GM20000 (cell line): ENCODE measurements around the gene TYK2.

ENCODE experiments used
- DNase-seq: peaks from one replicate; pipeline ENCODE4 v3.0.0; 2012; ENCODE audit warnings: low spot score
- TF ChIP-seq, protein P1 (sequence below): IDR thresholded peaks from 2 replicates; pipeline ENCODE4 v1.5.1; 2012; ENCODE audit warnings: mild to moderate bottlenecking, control low read depth; ENCODE audit errors: extremely low read depth, missing control alignments

TYK2 gene

DNA sequence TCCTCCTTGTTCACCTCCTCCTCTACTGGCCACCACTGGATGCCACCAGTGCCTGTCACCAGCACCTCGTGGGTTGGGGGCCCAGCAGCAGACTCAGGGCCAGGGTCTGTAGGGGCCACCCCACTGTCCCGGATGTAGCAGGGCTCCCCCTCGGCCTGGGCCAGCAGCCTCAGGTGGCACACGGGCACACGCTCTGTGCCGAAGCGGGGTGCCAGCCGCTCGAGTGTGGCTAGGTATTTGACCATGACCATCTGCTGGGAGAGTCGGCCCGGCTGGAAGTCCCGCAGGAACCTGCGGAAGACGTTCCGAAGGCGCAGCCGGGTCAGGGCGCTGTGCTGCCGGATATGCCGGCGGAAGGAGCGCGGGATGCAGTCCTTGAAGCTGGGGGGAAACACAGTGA lies 14.9 kb downstream of the TYK2 start:
- TF ChIP-seq, protein P1, sequence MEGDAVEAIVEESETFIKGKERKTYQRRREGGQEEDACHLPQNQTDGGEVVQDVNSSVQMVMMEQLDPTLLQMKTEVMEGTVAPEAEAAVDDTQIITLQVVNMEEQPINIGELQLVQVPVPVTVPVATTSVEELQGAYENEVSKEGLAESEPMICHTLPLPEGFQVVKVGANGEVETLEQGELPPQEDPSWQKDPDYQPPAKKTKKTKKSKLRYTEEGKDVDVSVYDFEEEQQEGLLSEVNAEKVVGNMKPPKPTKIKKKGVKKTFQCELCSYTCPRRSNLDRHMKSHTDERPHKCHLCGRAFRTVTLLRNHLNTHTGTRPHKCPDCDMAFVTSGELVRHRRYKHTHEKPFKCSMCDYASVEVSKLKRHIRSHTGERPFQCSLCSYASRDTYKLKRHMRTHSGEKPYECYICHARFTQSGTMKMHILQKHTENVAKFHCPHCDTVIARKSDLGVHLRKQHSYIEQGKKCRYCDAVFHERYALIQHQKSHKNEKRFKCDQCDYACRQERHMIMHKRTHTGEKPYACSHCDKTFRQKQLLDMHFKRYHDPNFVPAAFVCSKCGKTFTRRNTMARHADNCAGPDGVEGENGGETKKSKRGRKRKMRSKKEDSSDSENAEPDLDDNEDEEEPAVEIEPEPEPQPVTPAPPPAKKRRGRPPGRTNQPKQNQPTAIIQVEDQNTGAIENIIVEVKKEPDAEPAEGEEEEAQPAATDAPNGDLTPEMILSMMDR = no peak
- DNase-seq = no peak

- DNase-seq = no peak
- TF ChIP-seq, protein P1 = no peak
These were observed 15.7 kb downstream of the TYK2 start for GRCh38 chr19:10364644-10365043.

DNA sequence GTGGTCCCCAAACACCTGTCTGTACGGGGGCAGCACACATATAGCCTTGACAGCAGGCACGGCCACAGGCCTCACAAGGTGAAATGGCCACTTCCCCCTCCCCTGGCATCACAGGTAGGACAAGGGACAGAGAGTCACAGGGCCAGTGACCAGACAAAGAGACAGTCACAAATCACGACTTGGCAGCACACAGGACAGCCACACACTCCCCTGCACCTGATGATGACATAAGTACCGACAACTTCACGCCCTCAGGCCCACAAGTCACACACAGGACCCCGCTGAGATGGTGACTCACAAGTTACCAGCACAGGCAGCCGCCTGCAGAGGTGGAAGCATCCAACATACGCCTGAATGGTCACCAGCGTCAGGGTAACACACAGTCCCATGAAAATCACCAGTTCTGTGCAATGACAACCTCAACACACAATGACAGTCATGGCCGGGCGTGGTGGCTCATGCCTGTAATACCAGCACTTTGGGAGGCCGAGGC lies 16.5 kb downstream of the TYK2 start:
- TF ChIP-seq, protein P1 = no peak
- DNase-seq = no peak

DNA sequence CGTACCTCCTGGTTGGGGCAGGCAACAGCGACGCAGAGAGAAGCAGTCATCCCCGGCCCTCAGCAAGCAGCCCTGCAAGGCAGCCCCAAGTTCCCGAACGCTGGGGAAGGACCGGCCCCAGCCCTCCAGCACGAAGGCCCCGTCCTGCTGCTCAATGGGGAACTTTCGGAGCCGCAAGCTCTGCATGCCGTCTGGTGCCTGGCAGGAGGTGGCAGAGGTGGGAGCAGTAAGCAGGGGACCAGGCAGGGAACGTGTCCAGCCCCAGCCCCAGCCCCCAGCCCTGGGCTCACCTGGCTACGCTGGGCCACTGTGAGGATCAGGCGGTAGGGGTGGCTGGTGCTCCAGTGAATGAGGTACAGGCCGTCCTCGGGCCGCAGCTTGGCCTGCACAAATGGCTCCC lies 18.1 kb downstream of the TYK2 start:
- no peak for DNase-seq
- TF ChIP-seq, protein P1 = no peak

DNA sequence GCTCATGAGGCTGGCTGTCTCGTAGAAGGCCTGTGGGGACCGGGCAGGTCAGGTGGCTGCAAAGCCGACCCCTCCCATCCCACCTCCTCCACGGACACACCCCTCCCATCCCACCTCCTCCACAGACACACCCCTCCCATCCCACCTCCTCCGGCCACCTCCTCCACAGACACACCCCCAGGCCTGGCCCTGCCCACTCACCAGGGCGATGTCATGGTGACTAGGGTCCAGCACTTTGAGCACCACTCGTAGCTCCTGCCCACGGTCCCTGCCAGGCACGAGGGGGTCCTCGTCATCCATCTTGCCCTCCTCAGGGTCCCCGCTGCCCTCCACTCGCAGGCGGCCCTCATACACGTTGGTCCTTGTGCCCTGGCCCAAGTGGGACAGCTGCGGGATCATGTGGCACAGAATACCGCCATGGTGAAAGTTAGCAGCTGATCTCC lies 18.8 kb downstream of the TYK2 start:
- TF ChIP-seq, protein P1 = no peak
- no peak for DNase-seq

- DNase-seq = no peak
- TF ChIP-seq, protein P1 = no peak
These were observed 23.9 kb downstream of the TYK2 start for GRCh38 chr19:10356431-10356830.

DNA sequence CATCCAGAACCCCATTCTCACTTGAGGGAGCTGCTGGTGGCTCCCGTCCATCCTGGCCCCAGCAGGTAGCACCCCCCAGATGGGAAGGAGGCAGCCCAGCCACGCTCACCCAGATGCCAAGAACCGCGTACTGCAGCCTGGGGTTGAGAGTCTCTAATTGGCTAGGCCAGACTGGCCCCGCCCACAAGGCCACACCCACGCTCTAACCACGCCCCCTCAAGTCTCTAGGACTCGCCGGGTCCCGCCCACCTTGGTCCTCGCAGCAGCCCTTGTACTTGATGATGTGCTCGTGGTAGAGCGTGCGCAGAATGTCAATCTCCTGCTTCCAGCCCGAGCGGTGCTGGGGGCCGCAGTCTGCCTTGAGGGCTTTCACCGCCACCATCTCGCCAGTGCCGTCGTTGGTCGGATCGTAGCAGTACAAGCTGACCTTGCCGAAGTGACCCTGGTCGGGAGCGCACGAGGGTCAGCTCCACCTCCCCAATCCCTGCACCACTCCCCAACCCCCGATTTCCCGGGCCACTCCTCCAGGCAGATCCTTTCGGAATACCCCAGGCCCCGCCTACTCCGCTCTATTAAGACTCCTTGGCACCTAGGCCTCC lies 26.5 kb downstream of the TYK2 start:
- no peak for DNase-seq
- TF ChIP-seq, protein P1 = no peak
